Mesendoderm (in vitro differentiated cells): ENCODE results near the gene SMIM34.
"Not testable (repeated sequence)": the region's sequence is repeated elsewhere in the genome, so short reads cannot be mapped to it uniquely, and the experiment has no call there.

ENCODE experiments used
- DNase-seq: peaks from one replicate; pipeline ENCODE4 v3.0.0; 2013
- H2AK5ac ChIP-seq: 2 replicates; pipeline ENCODE4 v1.6.1; 2013; ENCODE audit warnings: low read length, inconsistent platforms
- H2BK120ac ChIP-seq: 2 replicates; pipeline ENCODE4 v1.6.1; 2013; ENCODE audit warnings: low read depth, mild to moderate bottlenecking, low read length, moderate library complexity, mixed read lengths
- H2BK15ac ChIP-seq: replicated peaks from 2 replicates; pipeline ENCODE4 v1.6.1; 2013; ENCODE audit warnings: low read depth, mild to moderate bottlenecking, moderate library complexity
- H2BK5ac ChIP-seq: 2 replicates; pipeline ENCODE4 v1.6.1; 2013; ENCODE audit warnings: low read length, inconsistent platforms
- H3K18ac ChIP-seq: 2 replicates; pipeline ENCODE4 v1.6.1; 2013; ENCODE audit warnings: mild to moderate bottlenecking, low read length, mixed read lengths
- H3K23ac ChIP-seq: one replicate; pipeline ENCODE4 v1.6.1; 2013; ENCODE audit warnings: low read length
- H3K27ac ChIP-seq: 2 replicates; pipeline ENCODE4 v1.5.1; 2013; ENCODE audit warnings: low read depth, mild to moderate bottlenecking, inconsistent platforms, low read length, moderate library complexity
- H3K27me3 ChIP-seq: 2 replicates; pipeline ENCODE4 v1.6.1; 2013; ENCODE audit warnings: low read length, control low read depth, mild to moderate bottlenecking, inconsistent platforms; ENCODE audit not compliant: insufficient read depth, poor library complexity
- H3K36me3 ChIP-seq: 2 replicates; pipeline ENCODE4 v1.6.1; 2013; ENCODE audit warnings: low read length, inconsistent platforms; ENCODE audit not compliant: control insufficient read depth, insufficient read depth
- H3K4ac ChIP-seq: one replicate; pipeline ENCODE4 v1.6.1; 2013; ENCODE audit warnings: low read depth, mild to moderate bottlenecking, low read length, moderate library complexity
- H3K4me1 ChIP-seq: 2 replicates; pipeline ENCODE4 v1.6.1; 2013; ENCODE audit warnings: low read depth, low read length, inconsistent platforms; ENCODE audit not compliant: control insufficient read depth
- H3K4me2 ChIP-seq: 2 replicates; pipeline ENCODE4 v1.6.1; 2013; ENCODE audit warnings: low read length
- H3K4me3 ChIP-seq: 2 replicates; pipeline ENCODE4 v1.5.1; 2013; ENCODE audit warnings: mild to moderate bottlenecking, low read length
- H3K56ac ChIP-seq: one replicate; pipeline ENCODE4 v1.6.1; 2013; ENCODE audit warnings: low read length
- H3K79me1 ChIP-seq: 2 replicates; pipeline ENCODE4 v1.6.1; 2013; ENCODE audit warnings: low read length, inconsistent platforms
- H3K79me2 ChIP-seq: 2 replicates; pipeline ENCODE4 v1.6.1; 2013; ENCODE audit warnings: mild to moderate bottlenecking, low read length; ENCODE audit not compliant: control insufficient read depth, insufficient read depth
- H3K9ac ChIP-seq: 2 replicates; pipeline ENCODE4 v1.6.1; 2013; ENCODE audit warnings: low read length, inconsistent platforms
- H4K5ac ChIP-seq: one replicate; pipeline ENCODE4 v1.6.1; 2013; ENCODE audit warnings: low read length
- H4K8ac ChIP-seq: one replicate; pipeline ENCODE4 v1.6.1; 2013; ENCODE audit warnings: low read depth, mild to moderate bottlenecking, control low read depth, low read length, moderate library complexity
- WGBS: extraction: QIAGEN DNeasy Blood & Tissue Kit; methylation state at CpG from one replicate; pipeline ENCODE4 v1.1.7; 2013; ENCODE audit warnings: low lambda C conversion rate, missing lambda C conversion rate; ENCODE audit not compliant: insufficient coverage; ENCODE audit errors: extremely low coverage; 5-methylcytosine and 5-hydroxymethylcytosine counted together

The SMIM34 gene

GRCh38 chr21:34447018-34447417 is 23.3 kb upstream of the SMIM34 start:
- not testable (repeated sequence) for H3K79me1 ChIP-seq

GRCh38 chr21:34443486-34443885 is 19.7 kb upstream of the SMIM34 start:
- DNase-seq, H3K23ac ChIP-seq, H4K8ac ChIP-seq, H2BK120ac ChIP-seq, H3K4ac ChIP-seq, H3K79me2 ChIP-seq, H3K79me1 ChIP-seq, H3K9ac ChIP-seq, H3K4me1 ChIP-seq, H3K36me3 ChIP-seq, H3K4me2 ChIP-seq, H3K27ac ChIP-seq, H4K5ac ChIP-seq, H2BK15ac ChIP-seq, H3K27me3 ChIP-seq, H3K56ac ChIP-seq, H2BK5ac ChIP-seq, H3K4me3 ChIP-seq, H2AK5ac ChIP-seq, H3K18ac ChIP-seq: not testable (repeated sequence)
- WGBS, result no CpG with 5 or more reads among the region's 4 CpGs

More at GRCh38 chr21:34447018-34447417, 23.3 kb upstream of the SMIM34 start:
- H3K18ac ChIP-seq, H2AK5ac ChIP-seq, H3K4ac ChIP-seq, H4K8ac ChIP-seq, H3K36me3 ChIP-seq, H3K4me1 ChIP-seq, H2BK5ac ChIP-seq, H3K79me2 ChIP-seq, H3K9ac ChIP-seq, H3K4me3 ChIP-seq, H2BK15ac ChIP-seq, H3K27ac ChIP-seq, H4K5ac ChIP-seq, H3K4me2 ChIP-seq, H3K27me3 ChIP-seq, H3K56ac ChIP-seq, H2BK120ac ChIP-seq, DNase-seq, H3K23ac ChIP-seq: not testable (repeated sequence)
- WGBS, result no CpG with 5 or more reads among the region's 8 CpGs

- H2BK5ac ChIP-seq, H3K36me3 ChIP-seq, H3K79me1 ChIP-seq, H4K8ac ChIP-seq, H3K4me3 ChIP-seq, H2BK15ac ChIP-seq, H4K5ac ChIP-seq, H3K79me2 ChIP-seq, H2AK5ac ChIP-seq, H3K4me1 ChIP-seq, H3K9ac ChIP-seq, H2BK120ac ChIP-seq, H3K56ac ChIP-seq, H3K4me2 ChIP-seq, H3K4ac ChIP-seq, H3K23ac ChIP-seq, H3K27ac ChIP-seq, DNase-seq, H3K27me3 ChIP-seq, H3K18ac ChIP-seq: not testable (repeated sequence)
- WGBS, result no CpG with 5 or more reads among the region's 5 CpGs
These were observed 6.0 kb upstream of the SMIM34 start for GRCh38 chr21:34429710-34430109.

- H3K36me3 ChIP-seq, H2BK120ac ChIP-seq, H4K8ac ChIP-seq, H3K23ac ChIP-seq, H3K9ac ChIP-seq, H3K27ac ChIP-seq, H3K4me3 ChIP-seq, H2BK5ac ChIP-seq, H3K4ac ChIP-seq, H2AK5ac ChIP-seq, H3K27me3 ChIP-seq, H2BK15ac ChIP-seq, H3K79me2 ChIP-seq, H3K56ac ChIP-seq, H3K4me1 ChIP-seq, DNase-seq, H3K4me2 ChIP-seq, H3K79me1 ChIP-seq, H4K5ac ChIP-seq, H3K18ac ChIP-seq: not testable (repeated sequence)
- no CpG with 5 or more reads among the region's 6 CpGs for WGBS
These were observed 4.7 kb upstream of the SMIM34 start for GRCh38 chr21:34428441-34428840.

DNA sequence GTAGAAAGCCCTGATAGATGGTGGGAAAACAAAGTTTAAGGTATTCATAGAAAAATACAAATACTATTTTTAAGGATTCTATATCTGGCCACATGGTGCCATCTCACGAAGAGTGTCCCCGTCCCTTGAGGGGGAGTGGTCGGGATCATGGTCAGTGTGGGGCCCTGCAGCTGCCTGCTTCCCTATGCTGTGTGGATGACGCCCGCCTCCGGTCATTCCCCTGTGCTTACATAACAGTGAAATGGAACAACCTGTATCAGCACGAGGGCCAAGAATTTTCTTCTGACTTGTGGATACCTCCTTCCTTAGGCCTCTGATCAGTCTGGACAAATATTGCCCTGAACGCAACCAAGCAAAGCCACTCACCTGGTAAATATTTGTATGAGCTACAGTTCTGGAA is 3.6 kb upstream of the SMIM34 start:
- H3K79me2 ChIP-seq, H3K56ac ChIP-seq, H2AK5ac ChIP-seq, H4K5ac ChIP-seq, H2BK5ac ChIP-seq, DNase-seq, H3K27ac ChIP-seq, H3K23ac ChIP-seq, H2BK15ac ChIP-seq, H3K79me1 ChIP-seq, H3K4ac ChIP-seq, H2BK120ac ChIP-seq, H3K18ac ChIP-seq, H3K9ac ChIP-seq, H3K4me2 ChIP-seq, H3K36me3 ChIP-seq, H3K4me1 ChIP-seq, H3K27me3 ChIP-seq, H4K8ac ChIP-seq, H3K4me3 ChIP-seq: not testable (repeated sequence)
- WGBS, result no CpG with 5 or more reads among the region's 8 CpGs

- H3K18ac ChIP-seq, H3K4me3 ChIP-seq, H4K5ac ChIP-seq, H3K79me2 ChIP-seq, H3K9ac ChIP-seq, H3K23ac ChIP-seq, H3K79me1 ChIP-seq, H3K4me2 ChIP-seq, H3K56ac ChIP-seq, H2BK15ac ChIP-seq, H2BK5ac ChIP-seq, H2BK120ac ChIP-seq, H3K27ac ChIP-seq, H3K4ac ChIP-seq, H3K27me3 ChIP-seq, H4K8ac ChIP-seq, H3K4me1 ChIP-seq, H3K36me3 ChIP-seq, H2AK5ac ChIP-seq, DNase-seq: not testable (repeated sequence)
- WGBS, result no CpG with 5 or more reads among the region's 5 CpGs
These were observed 6.2 kb downstream of the SMIM34 start for GRCh38 chr21:34417448-34418077.
